ENCODE results near the gene VIPR1. TPM values are rescaled to one million over a fixed set of nuclear protein-coding genes. Genes with fewer than 3 reads are reported as not detected.

The VIPR1 gene
- 1 to 10 TPM; 1.0 to 2.1 (median 1.4) TPM for polyA plus RNA-seq (ENCODE audit: insufficient read length in 3 of 3)
- long read RNA-seq, donor 1, result 0 reads
- long read RNA-seq, donor 2, result 0 reads
- long read RNA-seq, donor 3, result 0 reads
- long read RNA-seq, donor 4, result 0 reads
- long read RNA-seq, donor 5, result 0 reads
- long read RNA-seq, donor 6, result 0 reads
- long read RNA-seq, donor 7, result 0 reads
- long read RNA-seq, donor 8, result 0 reads
- long read RNA-seq, donor 9, partial matches to known transcripts, result 0 of 10 reads
- long read RNA-seq, donor 9, other reads (novel, unspliced or antisense), result 10 of 10 reads
- long read RNA-seq, donor 10, result 0 reads
- long read RNA-seq, donor 11, result 0 reads
- long read RNA-seq, donor 12, partial matches to known transcripts, result 0 of 1 reads
- long read RNA-seq, donor 12, other reads (novel, unspliced or antisense), result 0 of 1 reads
- long read RNA-seq, donor 13, result 0 reads
- long read RNA-seq, donor 14, result 0 reads
- long read RNA-seq, donor 15, partial matches to known transcripts, result 0 of 1 reads
- long read RNA-seq, donor 15, other reads (novel, unspliced or antisense), result 0 of 1 reads
- long read RNA-seq, donor 16, partial matches to known transcripts, result 0 of 2 reads
- long read RNA-seq, donor 16, other reads (novel, unspliced or antisense), result 0 of 2 reads

- peak; percentile 31 to 66 (median 45) for DNase-seq (ENCODE audit: extremely low read depth in 1 of 11, low read depth in 9 of 11, low spot score in 4 of 11)
These were observed at the start of gene VIPR1 for GRCh38 chr3:42502429-42503250. Gene VIPR1, plus strand, starts transcription at chr3:42502643. Its CDS starts 93 bp downstream, at chr3:42502736.

GRCh38 chr3:42456211-42456610 is 46.2 kb upstream of the VIPR1 start:
- no peak for DNase-seq (ENCODE audit: extremely low read depth in 1 of 11, low read depth in 9 of 11, low spot score in 4 of 11)

GRCh38 chr3:42459151-42459550 is 43.3 kb upstream of the VIPR1 start:
- no peak for DNase-seq (ENCODE audit: extremely low read depth in 1 of 11, low read depth in 9 of 11, low spot score in 4 of 11)

GRCh38 chr3:42461762-42462161 is 40.7 kb upstream of the VIPR1 start:
- no peak for DNase-seq (ENCODE audit: extremely low read depth in 1 of 11, low read depth in 9 of 11, low spot score in 4 of 11)

- DNase-seq (ENCODE audit: extremely low read depth in 1 of 11, low read depth in 9 of 11, low spot score in 4 of 11), result no peak
These were observed 39.4 kb upstream of the VIPR1 start for GRCh38 chr3:42463093-42463492.

GRCh38 chr3:42468111-42468510 is 34.3 kb upstream of the VIPR1 start:
- DNase-seq (ENCODE audit: extremely low read depth in 1 of 11, low read depth in 9 of 11, low spot score in 4 of 11), result no peak

- DNase-seq (ENCODE audit: extremely low read depth in 1 of 11, low read depth in 9 of 11, low spot score in 4 of 11), result no peak
These were observed 29.9 kb upstream of the VIPR1 start for GRCh38 chr3:42472555-42472954.

- no peak for DNase-seq (ENCODE audit: extremely low read depth in 1 of 11, low read depth in 9 of 11, low spot score in 4 of 11)
These were observed 29.1 kb upstream of the VIPR1 start for GRCh38 chr3:42473083-42473932.

GRCh38 chr3:42476225-42477125 is 26.0 kb upstream of the VIPR1 start:
- peak in 4 of 11 donors; percentile 15 to 49 (median 27) for DNase-seq (ENCODE audit: extremely low read depth in 1 of 11, low read depth in 9 of 11, low spot score in 4 of 11)

- DNase-seq (ENCODE audit: extremely low read depth in 1 of 11, low read depth in 9 of 11, low spot score in 4 of 11), result no peak
These were observed 24.7 kb upstream of the VIPR1 start for GRCh38 chr3:42477696-42478095.

GRCh38 chr3:42478830-42479229 is 23.6 kb upstream of the VIPR1 start:
- no peak for DNase-seq (ENCODE audit: extremely low read depth in 1 of 11, low read depth in 9 of 11, low spot score in 4 of 11)

GRCh38 chr3:42486814-42487565 is 15.5 kb upstream of the VIPR1 start:
- no peak for DNase-seq (ENCODE audit: extremely low read depth in 1 of 11, low read depth in 9 of 11, low spot score in 4 of 11)

- no peak for DNase-seq (ENCODE audit: extremely low read depth in 1 of 11, low read depth in 9 of 11, low spot score in 4 of 11)
These were observed 13.8 kb upstream of the VIPR1 start for GRCh38 chr3:42488687-42489086.

- no peak for DNase-seq (ENCODE audit: extremely low read depth in 1 of 11, low read depth in 9 of 11, low spot score in 4 of 11)
These were observed 13.1 kb upstream of the VIPR1 start for GRCh38 chr3:42489116-42489936.

- no peak for DNase-seq (ENCODE audit: extremely low read depth in 1 of 11, low read depth in 9 of 11, low spot score in 4 of 11)
These were observed 12.6 kb upstream of the VIPR1 start for GRCh38 chr3:42489937-42490227.

GRCh38 chr3:42490243-42490642 is 12.2 kb upstream of the VIPR1 start:
- no peak for DNase-seq (ENCODE audit: extremely low read depth in 1 of 11, low read depth in 9 of 11, low spot score in 4 of 11)
